AG08395 (cell line): ENCODE results near the gene ANKRD55.
"Not testable (repeated sequence)": the region's sequence is repeated elsewhere in the genome, so short reads cannot be mapped to it uniquely, and the experiment has no call there.

ENCODE experiments used
- DNase-seq: peaks from one replicate; pipeline ENCODE4 v3.0.0; 2012; ENCODE audit warnings: mixed read lengths, low spot score

The ANKRD55 gene

GRCh38 chr5:56168066-56168478 is 65.1 kb downstream of the ANKRD55 start:
- DNase-seq, result no peak

- no peak for DNase-seq
These were observed 65.6 kb downstream of the ANKRD55 start for GRCh38 chr5:56167519-56167918.

GRCh38 chr5:56166671-56167385 is 66.3 kb downstream of the ANKRD55 start:
- no peak for DNase-seq

- DNase-seq, result no peak
These were observed 68.8 kb downstream of the ANKRD55 start for GRCh38 chr5:56164376-56164775.

- DNase-seq, result no peak
These were observed 71.2 kb downstream of the ANKRD55 start for GRCh38 chr5:56161927-56162326.

GRCh38 chr5:56161439-56161823 is 71.7 kb downstream of the ANKRD55 start:
- DNase-seq, result no peak

GRCh38 chr5:56160723-56161438 is 72.2 kb downstream of the ANKRD55 start:
- DNase-seq, result no peak

GRCh38 chr5:56159521-56159947 is 73.6 kb downstream of the ANKRD55 start:
- DNase-seq, result no peak

- DNase-seq, result no peak
These were observed 74.7 kb downstream of the ANKRD55 start for GRCh38 chr5:56158331-56158960.

- not testable (repeated sequence) for DNase-seq
These were observed 75.9 kb downstream of the ANKRD55 start for GRCh38 chr5:56157191-56157621.

GRCh38 chr5:56156585-56157190 is 76.4 kb downstream of the ANKRD55 start:
- not testable (repeated sequence) for DNase-seq

GRCh38 chr5:56155992-56156584 is 77.0 kb downstream of the ANKRD55 start:
- DNase-seq, result no peak

GRCh38 chr5:56154732-56155484 is 78.2 kb downstream of the ANKRD55 start:
- no peak for DNase-seq

GRCh38 chr5:56152437-56152836 is 80.7 kb downstream of the ANKRD55 start:
- no peak for DNase-seq

GRCh38 chr5:56150756-56151155 is 82.4 kb downstream of the ANKRD55 start:
- DNase-seq, result not testable (repeated sequence)

GRCh38 chr5:56148453-56148971 is 84.6 kb downstream of the ANKRD55 start:
- no peak for DNase-seq

GRCh38 chr5:56147659-56148230 is 85.4 kb downstream of the ANKRD55 start:
- DNase-seq, result no peak

GRCh38 chr5:56147106-56147505 is 86.0 kb downstream of the ANKRD55 start:
- no peak for DNase-seq

GRCh38 chr5:56146674-56147073 is 86.5 kb downstream of the ANKRD55 start:
- no peak for DNase-seq

- no peak for DNase-seq
These were observed 87.6 kb downstream of the ANKRD55 start for GRCh38 chr5:56145511-56145910.

- no peak for DNase-seq
These were observed 88.0 kb downstream of the ANKRD55 start for GRCh38 chr5:56145106-56145505.
